Measurements from ENCODE around the gene WFIKKN2.

WFIKKN2 gene

GRCh38 chr17:50820651-50821050 is 14.7 kb upstream of the WFIKKN2 start:
- H3K36me3 ChIP-seq (ENCODE audit: control insufficient read depth, insufficient read depth, low read length): no peaks in the 10 kb centered on the region
- TF ChIP-seq CTCF (IDR thresholded peaks at IDR 0.05; ENCODE audit: insufficient read depth, low read length, poor library complexity, severe bottlenecking): no peak
- no peaks in the 10 kb centered on the region for H3K27me3 ChIP-seq (replicated peaks; ENCODE audit: control insufficient read depth, insufficient read depth, low read length)
- H3K4me3 ChIP-seq (replicated peaks; ENCODE audit: low read depth, low read length): no peak overlapping the region
- DNase-seq (ENCODE audit: extremely low read depth, insufficient read length): no peak

GRCh38 chr17:50822550-50822949 is 12.8 kb upstream of the WFIKKN2 start:
- DNase-seq (ENCODE audit: extremely low read depth, insufficient read length): no peak
- no peaks in the 10 kb centered on the region for H3K27me3 ChIP-seq (replicated peaks; ENCODE audit: control insufficient read depth, insufficient read depth, low read length)
- no peak for TF ChIP-seq CTCF (IDR thresholded peaks at IDR 0.05; ENCODE audit: insufficient read depth, low read length, poor library complexity, severe bottlenecking)
- no peak overlapping the region for H3K4me3 ChIP-seq (replicated peaks; ENCODE audit: low read depth, low read length)
- no peaks in the 10 kb centered on the region for H3K36me3 ChIP-seq (ENCODE audit: control insufficient read depth, insufficient read depth, low read length)

- Histone ChIP-seq H3K36me3 (ENCODE audit: control insufficient read depth, insufficient read depth, low read length) (no peaks in the 10 kb centered on the region), H3K4me3 (replicated peaks; ENCODE audit: low read depth, low read length) (no peak overlapping the region), H3K27me3 (replicated peaks; ENCODE audit: control insufficient read depth, insufficient read depth, low read length) (no peaks in the 10 kb centered on the region)
- no peak for DNase-seq (ENCODE audit: extremely low read depth, insufficient read length)
- no peak for TF ChIP-seq CTCF (IDR thresholded peaks at IDR 0.05; ENCODE audit: insufficient read depth, low read length, poor library complexity, severe bottlenecking)
Observed at GRCh38 chr17:50824429-50824828, 11.0 kb upstream of the WFIKKN2 start.

GRCh38 chr17:50825188-50825587 is 10.2 kb upstream of the WFIKKN2 start:
- Histone ChIP-seq H3K27me3 (replicated peaks; ENCODE audit: control insufficient read depth, insufficient read depth, low read length) (no peaks in the 10 kb centered on the region), H3K36me3 (ENCODE audit: control insufficient read depth, insufficient read depth, low read length) (no peaks in the 10 kb centered on the region), H3K4me3 (replicated peaks; ENCODE audit: low read depth, low read length) (no peak overlapping the region)
- no peak for DNase-seq (ENCODE audit: extremely low read depth, insufficient read length)
- no peak for TF ChIP-seq CTCF (IDR thresholded peaks at IDR 0.05; ENCODE audit: insufficient read depth, low read length, poor library complexity, severe bottlenecking)

GRCh38 chr17:50828508-50829170 is 6.7 kb upstream of the WFIKKN2 start:
- H3K36me3 ChIP-seq (ENCODE audit: control insufficient read depth, insufficient read depth, low read length): no peaks in the 10 kb centered on the region
- H3K27me3 ChIP-seq (replicated peaks; ENCODE audit: control insufficient read depth, insufficient read depth, low read length): no peaks in the 10 kb centered on the region
- DNase-seq (ENCODE audit: extremely low read depth, insufficient read length): no peak
- TF ChIP-seq CTCF (IDR thresholded peaks at IDR 0.05; ENCODE audit: insufficient read depth, low read length, poor library complexity, severe bottlenecking): no peak
- H3K4me3 ChIP-seq (replicated peaks; ENCODE audit: low read depth, low read length): no peak overlapping the region

- no peak for TF ChIP-seq CTCF (IDR thresholded peaks at IDR 0.05; ENCODE audit: insufficient read depth, low read length, poor library complexity, severe bottlenecking)
- Histone ChIP-seq H3K36me3 (ENCODE audit: control insufficient read depth, insufficient read depth, low read length) (no peaks in the 10 kb centered on the region), H3K27me3 (replicated peaks; ENCODE audit: control insufficient read depth, insufficient read depth, low read length) (no peaks in the 10 kb centered on the region), H3K4me3 (replicated peaks; ENCODE audit: low read depth, low read length) (no peak overlapping the region)
- DNase-seq (ENCODE audit: extremely low read depth, insufficient read length): no peak
Observed at GRCh38 chr17:50829332-50829731, 6.1 kb upstream of the WFIKKN2 start.
